ENCODE measurements around the gene PTPRU.

Gene PTPRU

GRCh38 chr1:29335573-29335972 is 99.3 kb downstream of the PTPRU start:
- DNase-seq (ENCODE audit: low spot score): no peak

GRCh38 chr1:29338908-29339575 is 102.7 kb downstream of the PTPRU start:
- no peak for DNase-seq (ENCODE audit: low spot score)

- DNase-seq (ENCODE audit: low spot score): no peak
These were observed 105.6 kb downstream of the PTPRU start for GRCh38 chr1:29341936-29342335.

- DNase-seq (ENCODE audit: low spot score): peak; percentile 25
These were observed 106.0 kb downstream of the PTPRU start for GRCh38 chr1:29342351-29342750.

GRCh38 chr1:29342983-29343382 is 106.7 kb downstream of the PTPRU start:
- DNase-seq (ENCODE audit: low spot score): no peak

- DNase-seq (ENCODE audit: low spot score): no peak
These were observed 107.2 kb downstream of the PTPRU start for GRCh38 chr1:29343476-29343875.

- DNase-seq (ENCODE audit: low spot score): no peak
These were observed 107.6 kb downstream of the PTPRU start for GRCh38 chr1:29343908-29344307.

- no peak for DNase-seq (ENCODE audit: low spot score)
These were observed 108.0 kb downstream of the PTPRU start for GRCh38 chr1:29344336-29344735.

- DNase-seq (ENCODE audit: low spot score): no peak
These were observed 110.3 kb downstream of the PTPRU start for GRCh38 chr1:29346576-29346975.

GRCh38 chr1:29349871-29350491 is 113.7 kb downstream of the PTPRU start:
- DNase-seq (ENCODE audit: low spot score): no peak

GRCh38 chr1:29352719-29353420 is 116.5 kb downstream of the PTPRU start:
- no peak for DNase-seq (ENCODE audit: low spot score)

GRCh38 chr1:29354511-29355098 is 118.3 kb downstream of the PTPRU start:
- DNase-seq (ENCODE audit: low spot score): no peak

GRCh38 chr1:29355375-29355774 is 119.1 kb downstream of the PTPRU start:
- no peak for DNase-seq (ENCODE audit: low spot score)

- DNase-seq (ENCODE audit: low spot score): no peak
These were observed 120.3 kb downstream of the PTPRU start for GRCh38 chr1:29356663-29357062.

GRCh38 chr1:29357452-29357851 is 121.1 kb downstream of the PTPRU start:
- DNase-seq (ENCODE audit: low spot score): no peak

- no peak for DNase-seq (ENCODE audit: low spot score)
These were observed 121.9 kb downstream of the PTPRU start for GRCh38 chr1:29358183-29358582.

- no peak for DNase-seq (ENCODE audit: low spot score)
These were observed 124.4 kb downstream of the PTPRU start for GRCh38 chr1:29360768-29361167.

- no peak for DNase-seq (ENCODE audit: low spot score)
These were observed 125.4 kb downstream of the PTPRU start for GRCh38 chr1:29361686-29362085.

GRCh38 chr1:29362116-29362515 is 125.8 kb downstream of the PTPRU start:
- no peak for DNase-seq (ENCODE audit: low spot score)

- no peak for DNase-seq (ENCODE audit: low spot score)
These were observed 126.4 kb downstream of the PTPRU start for GRCh38 chr1:29362764-29363163.

GRCh38 chr1:29363536-29363935 is 127.2 kb downstream of the PTPRU start:
- no peak for DNase-seq (ENCODE audit: low spot score)

- DNase-seq (ENCODE audit: low spot score): no peak
These were observed 127.9 kb downstream of the PTPRU start for GRCh38 chr1:29364101-29364678.
